PC-3 (cell line): Measurements from ENCODE around the gene MT1B.

Experiments
- CTCF ChIP-seq: fragments of 300-600 bp; sonication (generic); conservative IDR thresholded peaks from 2 replicates; pipeline ENCODE4 v1.5.1; 2017; ENCODE audit warnings: antibody characterized with exemption, low read depth, mild to moderate bottlenecking, low read length
- EZH2 ChIP-seq: fragments of 300-600 bp; sonication (generic); IDR thresholded peaks from one replicate; pipeline ENCODE4 v1.6.1; 2017; ENCODE audit warnings: antibody characterized with exemption, mild to moderate bottlenecking, low read length; ENCODE audit not compliant: unreplicated experiment
- EZH2phosphoT487 ChIP-seq: fragments of 300-600 bp; sonication (generic); IDR thresholded peaks from 2 replicates; pipeline ENCODE4 v1.6.1; 2018; ENCODE audit warnings: mild to moderate bottlenecking, antibody characterized with exemption, low read length, borderline replicate concordance

DNA sequence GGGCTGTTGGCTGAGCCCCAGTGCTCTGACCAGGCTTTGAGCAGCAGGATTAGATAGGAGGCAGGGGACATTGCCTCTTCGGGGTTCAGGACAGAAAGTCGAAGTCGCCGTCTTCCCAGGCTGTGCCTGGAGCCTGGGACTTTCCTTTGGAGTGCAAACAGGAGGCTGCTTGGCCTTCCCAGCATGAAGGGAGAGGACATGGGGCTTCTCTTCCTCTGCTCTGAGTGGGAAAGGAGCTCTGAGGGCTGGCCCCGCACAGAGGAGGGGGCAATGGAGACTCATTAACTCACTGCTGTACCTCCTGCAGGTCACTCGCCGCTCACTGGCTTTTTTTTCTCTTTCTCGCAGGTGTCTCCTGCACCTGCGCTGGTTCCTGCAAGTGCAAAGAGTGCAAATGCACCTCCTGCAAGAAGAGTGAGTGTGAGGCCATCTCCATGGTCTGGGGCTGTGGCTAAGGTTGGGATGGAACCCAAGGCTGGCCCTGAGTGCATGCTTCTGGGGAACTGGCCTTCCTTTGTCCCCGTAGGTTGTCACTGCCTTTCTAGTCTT, 6.7 kb downstream of the MT1B start:
- TF ChIP-seq CTCF: no peak
- no peak for TF ChIP-seq EZH2
- TF ChIP-seq EZH2phosphoT487: no peak
